ENCODE measurements around the gene TGM6.
"Not testable (repeated sequence)": the region's sequence is repeated elsewhere in the genome, so short reads cannot be mapped to it uniquely, and the experiment has no call there.

The TGM6 gene

GRCh38 chr20:2398449-2398848, 17.7 kb downstream of the TGM6 start:
- Histone ChIP-seq H3K4me1 (ENCODE audit: control insufficient read depth, insufficient read depth, low read length) (no peaks in the 10 kb centered on the region), H3K27ac (ENCODE audit: low read depth, low read length) (no peak overlapping the region), H3K4me3 (ENCODE audit: low read depth, low read length) (no peak overlapping the region), H3K9me3 (ENCODE audit: control insufficient read depth, insufficient read depth, low read length) (no peaks in the 10 kb centered on the region), H3K27me3 (ENCODE audit: control insufficient read depth, insufficient read depth, low read length) (no peaks in the 10 kb centered on the region), H3K36me3 (ENCODE audit: control insufficient read depth, insufficient read depth, low read length) (no peaks in the 10 kb centered on the region), H3K9ac (ENCODE audit: low read depth, low read length) (no peak overlapping the region)

DNA sequence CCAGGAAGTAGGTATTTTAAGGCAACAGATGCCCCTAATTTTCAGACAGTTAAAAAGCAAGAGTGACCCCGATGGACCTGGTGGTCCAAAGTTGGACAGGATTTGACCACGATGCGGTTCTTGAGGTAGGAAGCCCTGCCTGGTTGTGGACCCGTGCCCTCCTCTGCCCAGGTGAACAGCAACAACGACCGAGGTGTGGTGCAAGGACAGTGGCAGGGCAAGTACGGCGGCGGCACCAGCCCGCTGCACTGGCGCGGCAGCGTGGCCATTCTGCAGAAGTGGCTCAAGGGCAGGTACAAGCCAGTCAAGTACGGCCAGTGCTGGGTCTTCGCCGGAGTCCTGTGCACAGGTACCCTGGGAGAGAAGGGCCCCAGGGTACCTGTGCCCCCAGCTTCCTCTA, 18.7 kb downstream of the TGM6 start:
- Histone ChIP-seq H3K27me3 (ENCODE audit: control insufficient read depth, insufficient read depth, low read length) (no peaks in the 10 kb centered on the region), H3K4me1 (ENCODE audit: control insufficient read depth, insufficient read depth, low read length) (no peaks in the 10 kb centered on the region), H3K9ac (ENCODE audit: low read depth, low read length) (no peak overlapping the region), H3K4me3 (ENCODE audit: low read depth, low read length) (no peak overlapping the region), H3K9me3 (ENCODE audit: control insufficient read depth, insufficient read depth, low read length) (no peaks in the 10 kb centered on the region), H3K36me3 (ENCODE audit: control insufficient read depth, insufficient read depth, low read length) (no peaks in the 10 kb centered on the region), H3K27ac (ENCODE audit: low read depth, low read length) (no peak overlapping the region)

GRCh38 chr20:2400290-2400689, 19.6 kb downstream of the TGM6 start:
- H3K9me3 ChIP-seq (ENCODE audit: control insufficient read depth, insufficient read depth, low read length) = no peaks in the 10 kb centered on the region
- H3K36me3 ChIP-seq (ENCODE audit: control insufficient read depth, insufficient read depth, low read length) = no peaks in the 10 kb centered on the region
- H3K4me3 ChIP-seq (ENCODE audit: low read depth, low read length) = no peak overlapping the region
- H3K9ac ChIP-seq (ENCODE audit: low read depth, low read length) = no peak overlapping the region
- no peaks in the 10 kb centered on the region for H3K4me1 ChIP-seq (ENCODE audit: control insufficient read depth, insufficient read depth, low read length)
- H3K27ac ChIP-seq (ENCODE audit: low read depth, low read length) = no peak overlapping the region
- no peaks in the 10 kb centered on the region for H3K27me3 ChIP-seq (ENCODE audit: control insufficient read depth, insufficient read depth, low read length)

DNA sequence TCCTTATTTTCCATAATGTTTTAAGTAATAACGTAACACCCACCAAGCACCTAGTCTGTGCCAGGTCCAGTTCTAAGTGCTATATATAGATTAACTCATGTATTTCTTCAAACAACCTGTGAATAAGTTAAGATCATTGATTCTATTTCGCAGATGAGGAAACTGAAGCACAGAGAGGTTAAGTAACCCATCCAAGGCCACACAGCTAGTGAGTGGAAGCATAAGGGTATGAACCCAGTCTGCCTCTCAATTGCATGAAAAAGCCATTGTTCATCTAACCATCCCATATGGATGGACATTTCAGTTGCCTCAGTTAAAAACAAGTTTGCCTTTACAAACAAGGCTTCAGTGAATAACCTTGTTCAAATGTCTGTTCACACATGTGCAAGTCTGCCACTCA, 20.8 kb downstream of the TGM6 start:
- H3K27me3 ChIP-seq (ENCODE audit: control insufficient read depth, insufficient read depth, low read length) = no peaks in the 10 kb centered on the region
- H3K36me3 ChIP-seq (ENCODE audit: control insufficient read depth, insufficient read depth, low read length) = no peaks in the 10 kb centered on the region
- no peak overlapping the region for H3K4me3 ChIP-seq (ENCODE audit: low read depth, low read length)
- no peak overlapping the region for H3K9ac ChIP-seq (ENCODE audit: low read depth, low read length)
- no peak overlapping the region for H3K27ac ChIP-seq (ENCODE audit: low read depth, low read length)
- H3K9me3 ChIP-seq (ENCODE audit: control insufficient read depth, insufficient read depth, low read length) = no peaks in the 10 kb centered on the region
- no peaks in the 10 kb centered on the region for H3K4me1 ChIP-seq (ENCODE audit: control insufficient read depth, insufficient read depth, low read length)

DNA sequence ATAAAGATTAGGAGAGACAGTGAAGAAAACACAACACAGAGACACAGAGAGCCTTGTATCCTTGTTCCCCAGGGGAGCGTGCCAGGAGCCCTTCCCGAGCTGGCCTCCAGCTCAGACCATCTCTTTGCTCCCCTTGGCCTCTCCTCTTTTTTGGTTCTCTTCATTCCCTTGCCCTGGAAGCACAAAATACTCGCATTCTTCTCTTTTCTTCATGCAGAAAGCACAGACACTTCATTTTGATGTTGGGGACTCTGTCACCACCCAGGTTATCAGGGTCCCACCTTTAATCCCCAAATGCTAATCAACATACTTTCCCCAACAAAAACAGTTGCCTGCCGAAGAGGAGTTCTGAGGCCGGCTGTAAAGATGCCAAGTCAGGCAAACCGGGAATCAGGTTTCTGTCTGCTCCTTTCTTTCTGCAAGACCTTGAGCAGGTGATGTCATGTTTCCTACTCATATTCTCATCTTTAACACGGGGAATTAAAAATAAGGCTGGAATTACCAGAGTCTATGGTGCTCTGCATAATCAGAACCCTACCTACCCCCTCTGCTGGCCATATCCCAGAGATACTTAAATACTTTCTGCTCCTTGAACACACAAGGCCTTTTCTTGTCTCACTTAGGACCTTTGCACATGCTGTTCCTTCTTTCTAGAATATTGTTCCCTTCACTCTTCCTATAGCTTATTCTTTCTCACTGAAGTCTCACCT, 21.7 kb downstream of the TGM6 start:
- H3K36me3 ChIP-seq (ENCODE audit: control insufficient read depth, insufficient read depth, low read length) = no peaks in the 10 kb centered on the region

DNA sequence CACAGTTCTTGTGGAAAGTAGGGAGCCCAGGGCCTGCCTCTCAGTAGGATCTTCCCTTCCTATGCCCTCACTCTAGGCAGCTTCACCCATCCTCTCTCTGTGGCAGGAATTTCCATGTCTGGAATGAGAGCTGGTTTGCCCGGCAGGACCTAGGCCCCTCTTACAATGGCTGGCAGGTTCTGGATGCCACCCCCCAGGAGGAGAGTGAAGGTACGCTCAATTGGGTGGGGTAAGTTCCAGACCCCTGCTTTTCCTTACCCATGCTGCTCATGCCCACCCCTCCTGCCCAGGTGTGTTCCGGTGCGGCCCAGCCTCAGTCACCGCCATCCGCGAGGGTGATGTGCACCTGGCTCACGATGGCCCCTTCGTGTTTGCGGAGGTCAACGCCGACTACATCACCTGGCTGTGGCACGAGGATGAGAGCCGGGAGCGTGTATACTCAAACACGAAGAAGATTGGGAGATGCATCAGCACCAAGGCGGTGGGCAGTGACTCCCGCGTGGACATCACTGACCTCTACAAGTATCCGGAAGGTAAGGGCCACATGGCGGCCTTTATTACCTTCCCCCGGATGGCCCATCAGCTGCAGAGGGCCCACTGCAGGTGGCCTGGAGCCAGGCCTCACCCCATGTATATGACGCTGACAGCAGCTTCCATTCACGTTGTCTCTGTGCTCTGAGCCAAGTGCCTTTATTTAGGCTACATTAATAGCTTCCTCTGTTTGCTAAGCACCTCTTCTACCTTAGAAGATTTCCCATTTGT, 22.8 kb downstream of the TGM6 start:
- Histone ChIP-seq H3K9me3 (ENCODE audit: control insufficient read depth, insufficient read depth, low read length) (no peaks in the 10 kb centered on the region), H3K9ac (ENCODE audit: low read depth, low read length) (no peak overlapping the region), H3K4me3 (ENCODE audit: low read depth, low read length) (no peak overlapping the region), H3K27me3 (ENCODE audit: control insufficient read depth, insufficient read depth, low read length) (no peaks in the 10 kb centered on the region), H3K4me1 (ENCODE audit: control insufficient read depth, insufficient read depth, low read length) (no peaks in the 10 kb centered on the region), H3K27ac (ENCODE audit: low read depth, low read length) (no peak overlapping the region), H3K36me3 (ENCODE audit: control insufficient read depth, insufficient read depth, low read length) (no peaks in the 10 kb centered on the region)

More for the DNA sequence above, 21.7 kb downstream of the TGM6 start:
- no peaks in the 10 kb centered on the region for H3K9me3 ChIP-seq (ENCODE audit: control insufficient read depth, insufficient read depth, low read length)
- H3K27ac ChIP-seq (ENCODE audit: low read depth, low read length) = no peak overlapping the region
- no peak overlapping the region for H3K9ac ChIP-seq (ENCODE audit: low read depth, low read length)
- H3K4me3 ChIP-seq (ENCODE audit: low read depth, low read length) = no peak overlapping the region
- H3K4me1 ChIP-seq (ENCODE audit: control insufficient read depth, insufficient read depth, low read length) = no peaks in the 10 kb centered on the region
- H3K27me3 ChIP-seq (ENCODE audit: control insufficient read depth, insufficient read depth, low read length) = no peaks in the 10 kb centered on the region

DNA sequence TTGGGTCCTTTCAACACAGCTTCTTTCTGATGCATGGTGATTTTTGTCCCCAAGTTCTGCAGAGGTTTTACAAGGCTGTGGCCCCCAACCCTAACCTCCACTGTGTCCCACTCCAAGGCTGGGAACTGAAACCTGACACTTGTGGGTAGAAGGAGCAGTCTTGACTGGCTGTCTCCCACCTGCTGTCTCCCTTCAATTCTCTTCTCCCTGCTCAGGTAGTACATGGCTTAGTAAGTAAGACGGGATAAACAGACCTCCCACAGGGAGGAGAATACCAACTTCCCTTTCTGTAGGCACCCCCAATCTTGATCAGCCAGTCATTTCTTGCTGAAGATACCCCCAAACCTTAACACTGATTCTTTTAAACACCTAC, 25.0 kb downstream of the TGM6 start:
- no peaks in the 10 kb centered on the region for H3K27me3 ChIP-seq (ENCODE audit: control insufficient read depth, insufficient read depth, low read length)
- no peak overlapping the region for H3K27ac ChIP-seq (ENCODE audit: low read depth, low read length)
- H3K36me3 ChIP-seq (ENCODE audit: control insufficient read depth, insufficient read depth, low read length) = no peaks in the 10 kb centered on the region

DNA sequence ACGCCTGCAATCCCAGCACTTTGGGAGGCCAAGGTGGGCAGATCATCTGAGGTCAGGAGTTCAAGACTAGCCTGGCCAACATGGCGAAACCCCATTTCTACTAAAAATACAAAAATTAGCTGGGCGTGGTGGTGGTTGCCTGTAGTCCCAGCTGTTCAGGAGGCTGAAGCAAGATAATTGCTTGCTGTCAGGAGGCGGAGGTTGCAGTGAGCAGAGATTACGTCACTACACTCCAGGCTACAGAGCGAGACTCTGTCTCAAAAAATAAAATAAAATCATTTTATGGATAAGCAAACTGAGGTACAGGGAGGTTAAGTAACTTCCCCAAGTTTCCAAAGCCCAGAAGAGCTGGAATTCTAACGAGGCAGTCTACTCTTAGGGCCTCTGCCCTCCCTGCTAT, 26.7 kb downstream of the TGM6 start:
- H3K27me3 ChIP-seq (ENCODE audit: control insufficient read depth, insufficient read depth, low read length); H3K4me1 ChIP-seq (ENCODE audit: control insufficient read depth, insufficient read depth, low read length); H3K27ac ChIP-seq (ENCODE audit: low read depth, low read length); H3K9ac ChIP-seq (ENCODE audit: low read depth, low read length); H3K36me3 ChIP-seq (ENCODE audit: control insufficient read depth, insufficient read depth, low read length); H3K4me3 ChIP-seq (ENCODE audit: low read depth, low read length); H3K9me3 ChIP-seq (ENCODE audit: control insufficient read depth, insufficient read depth, low read length): not testable (repeated sequence)

More for the DNA sequence above, 25.0 kb downstream of the TGM6 start:
- Histone ChIP-seq H3K4me3 (ENCODE audit: low read depth, low read length) (no peak overlapping the region), H3K4me1 (ENCODE audit: control insufficient read depth, insufficient read depth, low read length) (no peaks in the 10 kb centered on the region), H3K9ac (ENCODE audit: low read depth, low read length) (no peak overlapping the region), H3K9me3 (ENCODE audit: control insufficient read depth, insufficient read depth, low read length) (no peaks in the 10 kb centered on the region)

- H3K9ac ChIP-seq (ENCODE audit: low read depth, low read length) = no peak overlapping the region
- no peak overlapping the region for H3K4me3 ChIP-seq (ENCODE audit: low read depth, low read length)
- H3K9me3 ChIP-seq (ENCODE audit: control insufficient read depth, insufficient read depth, low read length) = no peaks in the 10 kb centered on the region
- H3K27me3 ChIP-seq (ENCODE audit: control insufficient read depth, insufficient read depth, low read length) = no peaks in the 10 kb centered on the region
- H3K4me1 ChIP-seq (ENCODE audit: control insufficient read depth, insufficient read depth, low read length) = no peaks in the 10 kb centered on the region
- H3K36me3 ChIP-seq (ENCODE audit: control insufficient read depth, insufficient read depth, low read length) = no peaks in the 10 kb centered on the region
- H3K27ac ChIP-seq (ENCODE audit: low read depth, low read length) = no peak overlapping the region
These were observed 27.4 kb downstream of the TGM6 start for GRCh38 chr20:2408111-2408510.

DNA sequence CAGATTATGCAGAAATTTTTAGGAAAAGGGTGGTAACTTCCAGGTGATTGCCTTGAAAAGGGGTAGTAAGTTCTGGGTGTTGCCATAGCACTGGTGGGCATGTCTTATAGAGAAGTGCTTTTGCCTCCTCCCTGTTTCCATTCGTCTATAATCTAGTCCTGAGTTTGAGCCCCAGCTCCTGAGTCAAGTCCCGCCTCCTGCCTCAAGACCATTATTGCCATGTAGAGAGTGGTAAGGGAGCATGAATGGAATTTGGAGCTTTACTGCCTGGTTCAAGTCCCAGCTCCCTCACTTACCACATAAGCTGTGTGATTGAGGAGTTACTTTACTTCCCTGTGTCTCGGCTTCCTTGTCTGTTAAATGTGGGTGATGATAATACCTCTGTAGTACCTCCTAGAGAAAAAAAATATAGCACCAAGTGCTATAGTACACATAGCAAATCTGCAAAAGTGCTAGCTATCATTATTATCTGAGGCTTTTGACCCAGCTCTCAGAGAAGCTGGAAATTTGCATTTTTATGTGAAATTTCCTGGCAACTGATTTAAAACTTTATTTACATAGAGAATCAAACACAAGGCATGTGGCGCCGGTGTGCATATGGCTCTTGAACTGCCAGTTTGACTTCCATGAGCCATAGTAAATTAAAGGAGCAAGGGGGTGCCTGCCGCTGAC, 36.0 kb downstream of the TGM6 start:
- Histone ChIP-seq H3K9ac (ENCODE audit: low read depth, low read length) (no peak overlapping the region), H3K4me1 (ENCODE audit: control insufficient read depth, insufficient read depth, low read length) (no peaks in the 10 kb centered on the region), H3K27me3 (ENCODE audit: control insufficient read depth, insufficient read depth, low read length) (no peaks in the 10 kb centered on the region)

DNA sequence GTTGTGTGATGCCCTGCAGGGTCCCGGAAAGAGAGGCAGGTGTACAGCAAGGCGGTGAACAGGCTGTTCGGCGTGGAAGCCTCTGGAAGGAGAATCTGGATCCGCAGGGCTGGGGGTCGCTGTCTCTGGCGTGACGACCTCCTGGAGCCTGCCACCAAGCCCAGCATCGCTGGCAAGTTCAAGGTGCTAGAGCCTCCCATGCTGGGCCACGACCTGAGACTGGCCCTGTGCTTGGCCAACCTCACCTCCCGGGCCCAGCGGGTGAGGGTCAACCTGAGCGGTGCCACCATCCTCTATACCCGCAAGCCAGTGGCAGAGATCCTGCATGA, 36.5 kb downstream of the TGM6 start:
- H3K27me3 ChIP-seq (ENCODE audit: control insufficient read depth, insufficient read depth, low read length) = no peaks in the 10 kb centered on the region
- H3K27ac ChIP-seq (ENCODE audit: low read depth, low read length) = no peak overlapping the region
- H3K36me3 ChIP-seq (ENCODE audit: control insufficient read depth, insufficient read depth, low read length) = no peaks in the 10 kb centered on the region
- no peak overlapping the region for H3K9ac ChIP-seq (ENCODE audit: low read depth, low read length)
- no peaks in the 10 kb centered on the region for H3K4me1 ChIP-seq (ENCODE audit: control insufficient read depth, insufficient read depth, low read length)
- no peak overlapping the region for H3K4me3 ChIP-seq (ENCODE audit: low read depth, low read length)
- H3K9me3 ChIP-seq (ENCODE audit: control insufficient read depth, insufficient read depth, low read length) = no peaks in the 10 kb centered on the region

More for the DNA sequence above, 36.0 kb downstream of the TGM6 start:
- Histone ChIP-seq H3K9me3 (ENCODE audit: control insufficient read depth, insufficient read depth, low read length) (no peaks in the 10 kb centered on the region), H3K27ac (ENCODE audit: low read depth, low read length) (no peak overlapping the region), H3K36me3 (ENCODE audit: control insufficient read depth, insufficient read depth, low read length) (no peaks in the 10 kb centered on the region), H3K4me3 (ENCODE audit: low read depth, low read length) (no peak overlapping the region)
